Ovary (tissue), 3 donors: Measurements from ENCODE around the gene PCDHGA5.

Source experiments
- CTCF ChIP-seq, 3 donors: fragments of 450-650 bp in 2 of 3; fragments of 200-600 bp in 1 of 3; IDR thresholded peaks; one replicate each; pipeline versions ENCODE4 v1.5.1 to v1.8.0; 2016 to 2022; ENCODE audit warnings: antibody characterized with exemption in 3 of 3, mild to moderate bottlenecking in 1 of 3
- POLR2A ChIP-seq: fragments of 450-650 bp; IDR thresholded peaks from one replicate; pipeline ENCODE4 v1.6.1; 2017; ENCODE audit warnings: antibody characterized with exemption, mild to moderate bottlenecking, moderate library complexity
- donor health status: DM: no; HTN: no; CAD: no.

GRCh38 chr5:141349917-141350619 lies 13.9 kb upstream of the PCDHGA5 start, which contains the start of gene PCDHGB1:
- TF ChIP-seq CTCF (IDR thresholded peaks at IDR 0.05): no peak
- no peak for TF ChIP-seq POLR2A
